Astrocyte of the spinal cord (primary cell): ENCODE data around the gene SELENON.
A peak's percentile ranks its signal among the peaks of the same experiment; 100 is the strongest.

Experiments
- DNase-seq: peaks from one replicate; pipeline ENCODE4 v3.0.0; 2011; ENCODE audit warnings: low read depth, low spot score
- H3K4me3 ChIP-seq: 2 replicates; pipeline ENCODE4 v1.5.1; 2011; ENCODE audit warnings: low read depth, mild to moderate bottlenecking, low read length, moderate library complexity
- in situ Hi-C: cut with HindIII; loops from 2 replicates; pipeline ENCODE4 v1.10.0; 2017; ENCODE audit warnings: low sequenced_read_pairs
- TF ChIP-seq, protein P1 (sequence below): IDR thresholded peaks from 2 replicates; pipeline ENCODE4 v1.5.1; 2012; ENCODE audit warnings: low read depth, mild to moderate bottlenecking, low read length, inconsistent platforms

Gene SELENON

DNA sequence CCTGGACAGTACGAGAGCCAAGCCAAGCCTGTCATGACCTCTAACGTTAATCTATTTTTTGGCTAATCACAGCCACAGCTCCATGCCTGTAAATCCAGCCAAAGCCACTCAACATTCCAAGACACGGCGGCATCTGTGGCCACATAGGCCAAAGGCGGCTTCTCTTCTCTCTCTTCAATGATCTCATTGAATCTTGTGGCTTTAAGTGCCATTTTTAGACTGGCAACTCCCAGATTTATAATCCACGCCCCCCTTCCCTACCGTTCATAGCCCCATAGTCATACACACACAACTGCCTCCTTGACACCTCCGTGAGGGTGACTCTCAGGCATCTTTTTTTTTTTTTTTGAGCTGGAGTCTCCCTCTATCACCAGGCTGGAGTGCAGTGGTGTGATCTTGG is 5.7 kb upstream of the SELENON start:
- TF ChIP-seq, protein P1, sequence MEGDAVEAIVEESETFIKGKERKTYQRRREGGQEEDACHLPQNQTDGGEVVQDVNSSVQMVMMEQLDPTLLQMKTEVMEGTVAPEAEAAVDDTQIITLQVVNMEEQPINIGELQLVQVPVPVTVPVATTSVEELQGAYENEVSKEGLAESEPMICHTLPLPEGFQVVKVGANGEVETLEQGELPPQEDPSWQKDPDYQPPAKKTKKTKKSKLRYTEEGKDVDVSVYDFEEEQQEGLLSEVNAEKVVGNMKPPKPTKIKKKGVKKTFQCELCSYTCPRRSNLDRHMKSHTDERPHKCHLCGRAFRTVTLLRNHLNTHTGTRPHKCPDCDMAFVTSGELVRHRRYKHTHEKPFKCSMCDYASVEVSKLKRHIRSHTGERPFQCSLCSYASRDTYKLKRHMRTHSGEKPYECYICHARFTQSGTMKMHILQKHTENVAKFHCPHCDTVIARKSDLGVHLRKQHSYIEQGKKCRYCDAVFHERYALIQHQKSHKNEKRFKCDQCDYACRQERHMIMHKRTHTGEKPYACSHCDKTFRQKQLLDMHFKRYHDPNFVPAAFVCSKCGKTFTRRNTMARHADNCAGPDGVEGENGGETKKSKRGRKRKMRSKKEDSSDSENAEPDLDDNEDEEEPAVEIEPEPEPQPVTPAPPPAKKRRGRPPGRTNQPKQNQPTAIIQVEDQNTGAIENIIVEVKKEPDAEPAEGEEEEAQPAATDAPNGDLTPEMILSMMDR = no peak
- in situ Hi-C loops = no loop called here
- no peak overlapping the region for H3K4me3 ChIP-seq
- no peak for DNase-seq

DNA sequence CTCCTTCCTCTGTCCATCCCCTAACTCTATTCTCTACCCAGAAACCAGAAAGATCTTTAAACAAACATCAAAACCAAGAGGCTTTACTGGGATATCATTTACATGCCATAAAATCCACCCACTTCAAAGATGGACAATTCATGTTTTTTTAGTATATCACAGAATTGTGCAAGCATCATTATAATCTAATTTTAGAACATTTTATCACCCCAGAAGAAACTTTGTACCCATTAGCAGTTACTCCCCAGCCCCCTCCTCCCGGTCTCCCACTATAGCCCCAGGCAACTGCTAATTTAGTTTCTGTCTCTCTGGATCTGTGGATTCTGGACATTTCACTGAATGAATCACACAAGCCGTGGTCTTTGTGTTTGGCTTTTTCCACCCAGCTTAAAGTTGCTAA is 4.8 kb upstream of the SELENON start:
- DNase-seq = no peak
- H3K4me3 ChIP-seq = no peak overlapping the region
- in situ Hi-C loops = no loop called here
- TF ChIP-seq, protein P1 = no peak

DNA sequence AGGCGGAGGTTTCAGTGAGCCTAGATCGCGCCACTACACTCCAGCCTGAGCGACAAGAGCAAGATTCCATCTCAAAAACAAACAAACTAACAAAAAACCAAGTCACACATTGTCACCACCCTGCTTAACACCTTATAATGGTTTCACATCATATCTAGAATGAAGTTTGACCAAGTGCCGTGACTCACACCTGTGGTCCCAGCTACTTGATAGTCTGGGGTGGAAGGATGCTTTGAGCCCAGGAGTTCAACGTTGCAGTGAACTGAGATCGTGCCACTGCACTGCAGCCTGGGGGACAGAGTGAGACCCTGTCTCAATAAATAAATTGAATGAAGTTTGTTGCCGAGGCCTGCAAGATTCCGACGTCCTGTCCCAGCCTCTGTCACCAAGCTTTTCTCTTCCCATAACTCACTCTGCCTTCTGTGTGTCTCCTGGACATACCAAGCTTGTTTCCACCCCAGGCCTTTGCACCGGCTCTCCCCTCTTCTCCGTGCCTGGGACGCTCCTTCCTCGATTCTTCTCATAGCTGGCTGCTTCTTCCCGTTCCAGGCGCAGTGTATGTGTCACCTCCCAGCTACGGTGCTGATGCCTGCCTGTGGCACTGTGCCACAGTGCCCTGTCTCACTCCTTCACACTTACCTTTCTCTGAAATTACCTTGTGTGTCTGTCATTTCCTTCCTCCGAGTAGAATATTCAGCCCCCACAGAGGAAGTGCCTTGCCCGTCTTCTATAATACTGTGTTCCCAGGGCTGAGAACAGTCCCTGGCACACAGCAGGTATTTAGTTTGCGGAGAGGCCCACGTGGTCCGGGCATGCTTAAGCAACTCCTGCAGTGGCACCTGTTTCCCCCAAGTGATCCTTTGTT is 3.8 kb upstream of the SELENON start:
- no peak for DNase-seq
- in situ Hi-C loops = no loop called here
- TF ChIP-seq, protein P1 = no peak
- H3K4me3 ChIP-seq = no peak overlapping the region

DNA sequence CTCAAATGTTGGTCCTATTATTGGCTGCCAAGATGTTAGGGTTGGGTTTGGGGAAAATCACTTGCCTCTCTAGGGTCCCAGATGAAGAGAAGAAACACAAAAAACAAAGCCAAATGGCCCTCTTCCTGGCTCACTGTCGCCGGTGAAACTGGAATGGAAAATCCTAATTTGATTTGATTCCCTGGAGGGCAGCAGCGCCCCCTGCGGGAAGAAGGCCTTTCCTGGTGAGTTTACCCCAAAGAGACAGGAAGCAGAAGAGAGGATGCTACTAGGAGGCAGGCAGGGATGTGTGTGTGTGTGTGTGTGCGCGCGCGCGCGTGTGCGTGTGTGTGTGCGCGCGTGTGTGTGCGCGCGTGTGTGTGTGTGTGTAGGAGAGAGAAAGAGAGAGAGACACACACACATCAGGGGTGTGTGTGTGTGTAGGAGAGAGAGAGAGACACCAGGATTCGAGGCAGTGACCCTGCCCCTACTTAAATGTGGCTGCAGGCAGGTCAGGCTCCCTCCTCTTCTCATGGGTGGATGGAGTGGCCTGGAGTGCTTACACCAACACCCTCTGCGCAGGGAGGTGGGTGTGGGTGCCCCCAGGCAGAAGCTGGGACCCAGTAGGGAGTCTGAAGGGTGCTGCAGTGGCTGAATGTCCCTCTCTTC is 3.1 kb upstream of the SELENON start:
- H3K4me3 ChIP-seq = no peak overlapping the region
- peak; percentile 72 for DNase-seq
- TF ChIP-seq, protein P1 = peak; percentile 86
- in situ Hi-C loops = no loop called here

DNA sequence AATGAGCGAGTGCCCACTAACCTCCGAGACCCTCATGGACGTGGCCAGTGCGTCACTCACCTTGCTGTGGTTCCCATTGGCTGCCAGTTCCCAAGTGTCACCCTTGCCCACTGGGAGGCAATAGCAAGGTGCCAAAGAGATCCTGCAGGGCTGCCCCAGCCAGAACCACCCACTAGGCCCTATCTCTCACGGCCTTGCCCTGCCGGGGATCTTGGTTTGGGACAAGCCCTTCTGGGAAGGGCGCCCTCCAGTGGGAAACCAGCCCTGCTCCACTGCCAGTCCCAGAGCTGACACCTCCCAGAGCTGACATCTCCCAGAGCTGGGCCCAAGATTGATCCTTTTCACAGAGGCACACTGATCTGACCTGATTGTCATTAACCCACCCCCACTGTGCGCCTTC is 2.1 kb upstream of the SELENON start:
- no peak overlapping the region for H3K4me3 ChIP-seq
- in situ Hi-C loops = no loop called here
- no peak for DNase-seq
- TF ChIP-seq, protein P1 = peak; percentile 59

DNA sequence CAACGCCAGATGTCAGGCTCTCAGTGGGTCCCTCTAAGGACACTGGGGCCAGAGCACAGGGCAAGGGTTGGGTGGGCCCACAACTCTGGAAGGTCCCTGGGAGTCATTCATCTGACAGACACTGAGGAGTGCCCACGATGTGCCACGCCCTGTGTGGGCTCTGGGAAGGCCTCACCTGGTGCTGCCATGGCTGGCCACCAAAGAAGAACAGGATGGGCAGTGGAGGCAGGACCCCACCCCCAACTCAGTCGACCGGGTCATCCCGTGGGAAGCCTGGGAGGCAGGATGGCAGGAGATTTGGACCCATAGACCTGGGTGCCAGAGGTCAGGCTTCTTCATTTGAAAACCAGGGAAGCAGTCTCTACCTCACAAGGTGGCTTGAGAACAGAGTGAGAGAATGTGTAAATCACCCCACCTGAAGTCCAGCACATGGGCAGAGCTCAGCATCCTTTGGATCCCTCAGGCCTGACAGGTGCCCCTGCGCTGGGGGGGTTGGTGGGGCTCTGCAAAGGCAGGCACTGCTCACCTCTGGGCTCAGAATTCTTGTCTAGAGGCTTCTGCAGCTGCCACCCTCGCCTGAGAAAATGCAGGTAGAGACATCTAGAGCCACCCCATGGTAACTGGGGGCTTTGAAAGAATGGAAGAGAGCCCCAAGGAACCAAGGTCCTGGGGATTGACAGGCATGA is 1.2 kb upstream of the SELENON start:
- in situ Hi-C loops = no loop called here
- H3K4me3 ChIP-seq = no peak overlapping the region
- DNase-seq = no peak
- TF ChIP-seq, protein P1 = no peak
